Suprapubic skin (tissue), 3 donors: ENCODE data around the gene TOX3.

ENCODE experiments used
- CTCF ChIP-seq, 2 donors: fragments of 200-600 bp in 1 of 2; fragments of 450-650 bp in 1 of 2; sonication (generic) in 1 of 2; IDR thresholded peaks; one replicate each; pipeline ENCODE4 v1.5.1; 2016 to 2019; ENCODE audit warnings: antibody characterized with exemption in 2 of 2, mild to moderate bottlenecking in 1 of 2, moderate library complexity in 1 of 2
- EP300 ChIP-seq: sonication (generic); formaldehyde crosslinking; IDR thresholded peaks from one replicate; pipeline ENCODE4 v1.6.1; 2017; ENCODE audit warnings: antibody characterized with exemption

GRCh38 chr16:52526830-52527229 lies 20.1 kb downstream of the TOX3 start:
- no peak for TF ChIP-seq CTCF (IDR thresholded peaks at IDR 0.05)
- no peak for TF ChIP-seq EP300
